Small intestine (tissue), 7 donors: ENCODE data around the gene NFIB. TPM values are rescaled to one million over a fixed set of nuclear protein-coding genes. Genes with fewer than 3 reads are reported as not detected.

Source experiments
- DNase-seq, 2 donors: peaks; one replicate each; pipeline versions ENCODE4 v3.0.0 to v3.0.0-alpha.2; 2013
- FAIRE-seq: peaks from 2 replicates; lab custom pipeline; 2012; peaks lifted over from hg19 to GRCh38; lab: Jason Lieb, UNC
- H3K27ac ChIP-seq, 3 donors: one replicate each; pipeline ENCODE4 v1.5.1; 2013; ENCODE audit warnings: low read length in 2 of 3, mild to moderate bottlenecking in 2 of 3, control low read depth in 1 of 3, inconsistent platforms in 1 of 3, low read depth in 1 of 3, moderate library complexity in 1 of 3
- H3K27me3 ChIP-seq, 3 donors: one replicate each; pipeline ENCODE4 v1.6.1; 2013; ENCODE audit warnings: low read length in 3 of 3, inconsistent platforms in 1 of 3; ENCODE audit not compliant: control insufficient read depth in 3 of 3, insufficient read depth in 3 of 3
- H3K36me3 ChIP-seq, 3 donors: one replicate each; pipeline ENCODE4 v1.6.1; 2013; ENCODE audit warnings: low read length in 3 of 3, inconsistent platforms in 1 of 3, low read depth in 1 of 3, mild to moderate bottlenecking in 1 of 3, moderate library complexity in 1 of 3; ENCODE audit not compliant: control insufficient read depth in 3 of 3, insufficient read depth in 2 of 3
- H3K4me1 ChIP-seq, 3 donors: one replicate each; pipeline ENCODE4 v1.6.1; 2013; ENCODE audit warnings: low read length in 2 of 3, inconsistent platforms in 1 of 3, low read depth in 1 of 3, mild to moderate bottlenecking in 1 of 3, moderate library complexity in 1 of 3; ENCODE audit not compliant: control insufficient read depth in 3 of 3, insufficient read depth in 2 of 3
- H3K4me3 ChIP-seq, 3 donors: one replicate each; pipeline ENCODE4 v1.5.1; 2013; ENCODE audit warnings: low read length in 3 of 3, control low read depth in 1 of 3, inconsistent platforms in 1 of 3, low read depth in 1 of 3, mild to moderate bottlenecking in 1 of 3, moderate library complexity in 1 of 3
- H3K9me3 ChIP-seq, 2 donors: one replicate each; pipeline ENCODE4 v1.6.1; 2013; ENCODE audit warnings: low read depth in 1 of 2, low read length in 1 of 2; ENCODE audit not compliant: control insufficient read depth in 2 of 2, insufficient read depth in 1 of 2
- WGBS, 3 donors: extraction: QIAGEN DNeasy Blood & Tissue Kit; methylation state at CpG; one replicate each; pipeline ENCODE4 v1.1.7; 2013; 5-methylcytosine and 5-hydroxymethylcytosine counted together
- polyA plus RNA-seq, 4 donors: library from polyadenylated mRNA; stranded (reverse) in 3 of 4; unstranded in 1 of 4; fragments of 200-250 nt in 3 of 4; fragments of 120-200 nt in 1 of 4; gene quantifications; one replicate each; pipeline versions ENCODE4 v1.2.1 to v1.2.3, GENCODE V29; 2013
- donor health status: healthy with polysubstance abuse.
- donor health status: control.
- donor health status: control.
- donor health status: Bipolar disorder and iron deficiency.
- donor health status: healthy.

NFIB gene
- polyA plus RNA-seq, 4 donors, result 5.1 to 15.9 (median 9.5) TPM

- Histone ChIP-seq H3K9me3 (no peaks in the 10 kb centered on the region), H3K27me3 (no peaks in the 10 kb centered on the region), H3K36me3 (peaks cover 0 to 4% (median 0%) of the 10 kb centered on the region in 3 donors), H3K4me1 (no peaks in the 10 kb centered on the region), H3K27ac (no peak overlapping the region), H3K4me3 (no peak overlapping the region)
- WGBS, 3 donors, result 88 to 100% (median 88%) methylated on average over 1 of the region's 1 CpG
- no peak for DNase-seq
- no peak for FAIRE-seq
These were observed 228.1 kb downstream of the NFIB start for GRCh38 chr9:14085810-14086209.

GRCh38 chr9:14084867-14085266 is 229.1 kb downstream of the NFIB start:
- no peak overlapping the region for H3K4me3 ChIP-seq
- H3K36me3 ChIP-seq, result peaks cover 0 to 4% (median 0%) of the 10 kb centered on the region in 3 donors
- WGBS, 3 donors, result 83 to 100% (median 92%) methylated on average over 3 of the region's 3 CpGs
- no peak overlapping the region for H3K27ac ChIP-seq
- H3K9me3 ChIP-seq, result no peaks in the 10 kb centered on the region
- no peak for DNase-seq
- no peaks in the 10 kb centered on the region for H3K4me1 ChIP-seq
- H3K27me3 ChIP-seq, result no peaks in the 10 kb centered on the region
- FAIRE-seq, result no peak

GRCh38 chr9:14083366-14083765 is 230.6 kb downstream of the NFIB start:
- WGBS, 3 donors, result 71 to 94% (median 92%) methylated on average over 1 of the region's 1 CpG
- Histone ChIP-seq H3K27me3 (no peaks in the 10 kb centered on the region), H3K36me3 (peaks cover 0 to 4% (median 0%) of the 10 kb centered on the region in 3 donors), H3K4me1 (no peaks in the 10 kb centered on the region), H3K9me3 (no peaks in the 10 kb centered on the region), H3K27ac (no peak overlapping the region), H3K4me3 (no peak overlapping the region)
- FAIRE-seq (no peak), DNase-seq (no peak)

GRCh38 chr9:14082732-14083131 is 231.2 kb downstream of the NFIB start:
- no peak overlapping the region for H3K27ac ChIP-seq
- no peaks in the 10 kb centered on the region for H3K4me1 ChIP-seq
- WGBS, 3 donors, result 76 to 92% (median 89%) methylated on average over 3 of the region's 3 CpGs
- H3K27me3 ChIP-seq, result no peaks in the 10 kb centered on the region
- peaks cover 0 to 3% (median 0%) of the 10 kb centered on the region in 3 donors for H3K36me3 ChIP-seq
- H3K9me3 ChIP-seq, result no peaks in the 10 kb centered on the region
- FAIRE-seq, result no peak
- H3K4me3 ChIP-seq, result no peak overlapping the region
- no peak for DNase-seq

GRCh38 chr9:14081745-14082144 is 232.2 kb downstream of the NFIB start:
- H3K27ac ChIP-seq, result no peak overlapping the region
- DNase-seq (no peak), FAIRE-seq (no peak)
- H3K27me3 ChIP-seq, result no peaks in the 10 kb centered on the region
- H3K4me1 ChIP-seq, result no peaks in the 10 kb centered on the region
- peaks cover 0 to 2% (median 0%) of the 10 kb centered on the region in 3 donors for H3K36me3 ChIP-seq
- H3K4me3 ChIP-seq, result no peak overlapping the region
- WGBS, 3 donors, result 85 to 91% (median 90%) methylated on average over 4 of the region's 4 CpGs
- H3K9me3 ChIP-seq, result no peaks in the 10 kb centered on the region

GRCh38 chr9:14080959-14081542 is 232.9 kb downstream of the NFIB start:
- no peaks in the 10 kb centered on the region for H3K9me3 ChIP-seq
- no peaks in the 10 kb centered on the region for H3K27me3 ChIP-seq
- WGBS, 3 donors, result 57 to 82% (median 71%) methylated on average over 6 of the region's 6 CpGs
- no peak overlapping the region for H3K27ac ChIP-seq
- FAIRE-seq (no peak), DNase-seq (no peak)
- H3K36me3 ChIP-seq, result peaks cover 0 to 2% (median 0%) of the 10 kb centered on the region in 3 donors
- no peaks in the 10 kb centered on the region for H3K4me1 ChIP-seq
- no peak overlapping the region for H3K4me3 ChIP-seq

- 78 to 85% (median 84%) methylated on average over 4 of the region's 4 CpGs for WGBS, 3 donors
These were observed 234.5 kb downstream of the NFIB start for GRCh38 chr9:14079440-14079839.

GRCh38 chr9:14077672-14078071 is 236.3 kb downstream of the NFIB start:
- 11 to 38% (median 20%) methylated on average over 4 of the region's 4 CpGs for WGBS, 3 donors
- Histone ChIP-seq H3K9me3 (no peaks in the 10 kb centered on the region), H3K27me3 (no peaks in the 10 kb centered on the region), H3K4me1 (no peaks in the 10 kb centered on the region), H3K4me3 (no peak overlapping the region), H3K36me3 (no peaks in the 10 kb centered on the region), H3K27ac (no peak overlapping the region)
- DNase-seq (no peak), FAIRE-seq (no peak)

More at GRCh38 chr9:14079440-14079839, 234.5 kb downstream of the NFIB start:
- Histone ChIP-seq H3K27ac (no peak overlapping the region), H3K27me3 (no peaks in the 10 kb centered on the region), H3K9me3 (no peaks in the 10 kb centered on the region), H3K4me3 (no peak overlapping the region), H3K4me1 (no peaks in the 10 kb centered on the region), H3K36me3 (peaks cover 0 to under 1% (median 0%) of the 10 kb centered on the region in 3 donors)
- no peak for DNase-seq
- FAIRE-seq, result no peak

- no peak for FAIRE-seq
- H3K27me3 ChIP-seq, result no peaks in the 10 kb centered on the region
- no peak for DNase-seq
- H3K9me3 ChIP-seq, result no peaks in the 10 kb centered on the region
- H3K27ac ChIP-seq, result no peak overlapping the region
- H3K4me3 ChIP-seq, result no peak overlapping the region
- H3K36me3 ChIP-seq, result no peaks in the 10 kb centered on the region
- H3K4me1 ChIP-seq, result no peaks in the 10 kb centered on the region
- 21 to 72% (median 44%) methylated on average over 4 of the region's 4 CpGs for WGBS, 3 donors
These were observed 238.7 kb downstream of the NFIB start for GRCh38 chr9:14075218-14075617.
